Stomach (tissue), 9 donors: Measurements from ENCODE around the gene DPF3. TPM values are rescaled to one million over a fixed set of nuclear protein-coding genes. Genes with fewer than 3 reads are reported as not detected.

Experiments
- DNase-seq, 2 donors: peaks; one replicate each; pipeline versions ENCODE4 v3.0.0 to v3.0.0-alpha.2; 2013 to 2019
- H3K27ac ChIP-seq, 5 donors: fragments of 200-600 bp in 4 of 5; sonication (generic) in 4 of 5; one replicate each; pipeline ENCODE4 v1.5.1; 2013 to 2019; ENCODE audit warnings: mild to moderate bottlenecking in 1 of 5, moderate library complexity in 1 of 5
- H3K27me3 ChIP-seq, 3 donors: fragments of 200-600 bp; sonication (generic); one replicate each; pipeline ENCODE4 v1.5.1; 2017 to 2019; ENCODE audit warnings: mixed run types in 1 of 3
- H3K36me3 ChIP-seq, 4 donors: fragments of 200-600 bp; sonication (generic); 1 replicate in 3 of 4; 2 replicates in 1 of 4; pipeline ENCODE4 v1.5.1; 2016 to 2019
- H3K4me1 ChIP-seq, 4 donors: fragments of 200-600 bp; sonication (generic); one replicate each; pipeline ENCODE4 v1.5.1; 2016 to 2019
- H3K4me3 ChIP-seq, 4 donors: fragments of 200-600 bp; sonication (generic) in 3 of 4; one replicate each; pipeline ENCODE4 v1.5.1; 2016 to 2019; ENCODE audit warnings: mild to moderate bottlenecking in 1 of 4
- H3K9me3 ChIP-seq, 4 donors: fragments of 200-600 bp; sonication (generic); one replicate each; pipeline ENCODE4 v1.5.1; 2016 to 2019
- CTCF ChIP-seq, 7 experiments: fragments of 450-650 bp in 4 of 7; fragments of 200-600 bp in 3 of 7; sonication (generic) in 3 of 7; IDR thresholded peaks; one replicate each; pipeline ENCODE4 v1.5.1; 2016 to 2019; ENCODE audit warnings: antibody characterized with exemption in 7 of 7, control low read depth in 2 of 7, mild to moderate bottlenecking in 1 of 7
- EP300 ChIP-seq: sonication (generic); formaldehyde crosslinking; IDR thresholded peaks from one replicate; pipeline ENCODE4 v1.6.1; 2017; ENCODE audit warnings: antibody characterized with exemption
- POLR2A ChIP-seq, 4 donors: fragments of 450-650 bp; IDR thresholded peaks; one replicate each; pipeline ENCODE4 v1.6.1; 2016; ENCODE audit warnings: antibody characterized with exemption in 4 of 4, control low read depth in 2 of 4, mild to moderate bottlenecking in 1 of 4, moderate library complexity in 1 of 4
- POLR2AphosphoS5 ChIP-seq, 3 donors: sonication (generic); formaldehyde crosslinking; IDR thresholded peaks; one replicate each; pipeline ENCODE4 v1.6.1; 2016; ENCODE audit warnings: antibody characterized with exemption in 3 of 3
- WGBS, 5 donors: extraction: QIAGEN DNeasy Blood & Tissue Kit in 3 of 5; methylation state at CpG; one replicate each; pipeline versions ENCODE4 v1.1.5 to v1.1.7; 2013 to 2018; 5-methylcytosine and 5-hydroxymethylcytosine counted together
- intact Hi-C: fragments of 100-400 bp; cut with DNase I; formaldehyde crosslinking; loops from one replicate; pipeline ENCODE4 v1.15.1; 2023; ENCODE audit warnings: low total_unique reads
- polyA plus RNA-seq, 3 donors: library from polyadenylated mRNA; stranded (reverse); fragments of 200-250 nt; gene quantifications; one replicate each; pipeline ENCODE4 v1.2.3, GENCODE V29; 2013
- total RNA-seq, 5 donors: library from RNA; depleted of rRNA; stranded (reverse); fragments of >200 nt; gene quantifications; one replicate each; pipeline versions ENCODE4 v1.1.0 to v1.2.3, GENCODE V29; 2014 to 2016
- donor health status: healthy with polysubstance abuse.
- donor health status: Bipolar disorder and iron deficiency.
- donor health status: healthy.

DPF3 gene
- total and polyA plus RNA-seq, 8 donors, result 0.20 to 113 (median 3.7) TPM

- WGBS, 5 donors, result 61 to 88% (median 75%) methylated on average over 2 of the region's 2 CpGs
- H3K27ac ChIP-seq, result no peak overlapping the region
- no peak for TF ChIP-seq POLR2AphosphoS5 (IDR thresholded peaks at IDR 0.05)
- TF ChIP-seq CTCF (IDR thresholded peaks at IDR 0.05), result no peak
- no peak for TF ChIP-seq POLR2A (IDR thresholded peaks at IDR 0.05)
- TF ChIP-seq EP300, result no peak
- intact Hi-C loops, result no loop called here
- no peaks in the 10 kb centered on the region for H3K27me3 ChIP-seq
- H3K36me3 ChIP-seq, result no peaks in the 10 kb centered on the region
- peaks cover 0 to 8% (median 0%) of the 10 kb centered on the region in 4 donors for H3K9me3 ChIP-seq
- DNase-seq, result no peak
- H3K4me3 ChIP-seq, result no peak overlapping the region
- no peaks in the 10 kb centered on the region for H3K4me1 ChIP-seq
These were observed 113.2 kb downstream of the DPF3 start for GRCh38 chr14:72780751-72781150.

- H3K4me1 ChIP-seq, result no peaks in the 10 kb centered on the region
- intact Hi-C loops, result no loop called here
- no peak for TF ChIP-seq POLR2AphosphoS5 (IDR thresholded peaks at IDR 0.05)
- no peak for TF ChIP-seq CTCF (IDR thresholded peaks at IDR 0.05)
- no peak for TF ChIP-seq POLR2A (IDR thresholded peaks at IDR 0.05)
- TF ChIP-seq EP300, result no peak
- no peak overlapping the region for H3K4me3 ChIP-seq
- no peaks in the 10 kb centered on the region for H3K36me3 ChIP-seq
- no peaks in the 10 kb centered on the region for H3K27me3 ChIP-seq
- no peak for DNase-seq
- no peak overlapping the region for H3K27ac ChIP-seq
- peaks cover 0 to 8% (median 0%) of the 10 kb centered on the region in 4 donors for H3K9me3 ChIP-seq
- WGBS, 5 donors, result 83 to 98% (median 94%) methylated on average over 1 to 2 of the region's 2 CpGs
These were observed 114.2 kb downstream of the DPF3 start for GRCh38 chr14:72779679-72780078.

- Histone ChIP-seq H3K4me1 (no peaks in the 10 kb centered on the region), H3K4me3 (no peak overlapping the region), H3K36me3 (no peaks in the 10 kb centered on the region), H3K27ac (no peak overlapping the region), H3K27me3 (no peaks in the 10 kb centered on the region), H3K9me3 (peaks cover 0 to 8% (median 0%) of the 10 kb centered on the region in 4 donors)
- DNase-seq, result no peak
- no peak for TF ChIP-seq POLR2AphosphoS5 (IDR thresholded peaks at IDR 0.05)
- TF ChIP-seq CTCF (IDR thresholded peaks at IDR 0.05), result no peak
- no peak for TF ChIP-seq POLR2A (IDR thresholded peaks at IDR 0.05)
- TF ChIP-seq EP300, result no peak
- WGBS, 5 donors, result 61 to 92% (median 89%) methylated on average over 1 to 2 of the region's 2 CpGs
- intact Hi-C loops, result no loop called here
These were observed 116.3 kb downstream of the DPF3 start for GRCh38 chr14:72777636-72778035.

- no peak for TF ChIP-seq POLR2A (IDR thresholded peaks at IDR 0.05)
- TF ChIP-seq POLR2AphosphoS5 (IDR thresholded peaks at IDR 0.05), result no peak
- TF ChIP-seq EP300, result no peak
- TF ChIP-seq CTCF (IDR thresholded peaks at IDR 0.05), result no peak
- no peak overlapping the region for H3K27ac ChIP-seq
- intact Hi-C loops, result no loop called here
These were observed 117.1 kb downstream of the DPF3 start for GRCh38 chr14:72776701-72777261.

More at GRCh38 chr14:72776701-72777261, 117.1 kb downstream of the DPF3 start:
- WGBS, 5 donors, result 39 to 50% (median 42%) methylated on average over 8 of the region's 8 CpGs
- peaks cover 0 to 8% (median 0%) of the 10 kb centered on the region in 4 donors for H3K9me3 ChIP-seq
- H3K36me3 ChIP-seq, result no peaks in the 10 kb centered on the region
- no peak overlapping the region for H3K4me3 ChIP-seq
- DNase-seq, result peak in 1 of 2 donors; percentile 25
- no peaks in the 10 kb centered on the region for H3K4me1 ChIP-seq
- no peaks in the 10 kb centered on the region for H3K27me3 ChIP-seq
